GM18519 (cell line): ENCODE measurements around the gene ZBTB34.
A peak's percentile ranks its signal among the peaks of the same experiment; 100 is the strongest.

ENCODE experiments used
- ATAC-seq: cut with Tn5 transposase; IDR thresholded peaks from one replicate; pipeline ENCODE4 v1.9.1; 2021; ENCODE audit warnings: mild to moderate bottlenecking, moderate library complexity; ENCODE audit not compliant: unreplicated experiment, low FRiP score

Gene ZBTB34

GRCh38 chr9:126914458-126915280 lies 54.2 kb downstream of the ZBTB34 start, which contains the start of gene RALGPS1:
Gene RALGPS1 (plus strand): TSS chr9:126914782. CDS start chr9:126962290, 47,508 bp downstream.
- peak; percentile 80 for ATAC-seq

- ATAC-seq, result no peak
These were observed 54.9 kb downstream of the ZBTB34 start for GRCh38 chr9:126915281-126915816.

DNA sequence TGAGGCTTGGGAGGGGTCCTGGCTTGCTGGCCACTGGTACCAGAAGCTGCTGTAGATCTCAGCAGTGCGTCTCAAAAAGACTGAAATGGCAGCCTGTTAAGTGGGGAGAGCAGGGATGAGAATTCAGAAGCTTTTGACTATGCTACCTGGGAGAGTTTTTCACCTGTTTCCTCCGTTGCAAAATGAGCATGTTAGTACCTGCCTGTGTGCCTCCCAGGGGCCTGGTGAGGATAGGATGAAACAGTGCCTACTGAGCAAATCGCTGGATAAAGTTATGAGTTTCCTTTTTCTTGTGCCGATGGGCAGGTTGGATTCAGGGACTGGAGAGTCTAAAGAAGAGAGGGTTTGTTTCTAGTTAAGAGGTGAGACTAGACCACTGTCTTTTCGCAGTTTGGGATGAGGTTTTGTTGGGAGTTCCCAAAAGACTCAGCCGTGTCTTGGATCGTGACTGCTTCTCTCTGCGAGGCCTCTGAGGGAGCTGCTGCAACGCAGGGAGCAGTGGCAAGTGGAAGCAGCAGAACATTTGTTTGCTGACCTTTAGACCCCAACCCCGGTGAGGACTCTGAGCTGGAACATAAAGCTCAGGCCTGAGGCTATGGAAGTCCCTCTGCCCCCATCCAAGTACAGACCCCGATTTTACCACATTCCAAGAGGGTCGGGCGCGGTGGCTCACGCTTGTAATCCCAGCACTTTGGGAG lies 55.6 kb downstream of the ZBTB34 start:
- no peak for ATAC-seq

DNA sequence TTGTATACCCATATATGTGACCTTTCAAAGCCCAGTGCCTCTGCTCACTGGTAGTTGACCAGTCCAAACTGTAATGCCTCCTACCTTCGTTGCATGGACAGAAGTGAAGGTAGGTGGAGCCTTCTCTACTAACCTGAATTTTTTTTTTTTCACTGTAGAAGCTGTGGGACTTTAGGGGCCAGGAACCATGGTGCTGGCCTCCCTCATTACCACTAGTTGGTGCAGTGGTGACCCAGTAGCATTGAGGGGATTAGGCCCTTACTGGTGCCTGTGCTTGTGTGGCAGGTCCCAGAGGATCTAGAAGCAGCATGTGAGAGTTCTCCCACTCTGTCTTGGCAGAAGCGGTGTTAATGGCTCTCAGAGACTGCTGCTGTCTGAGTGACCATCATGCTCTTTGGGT lies 56.5 kb downstream of the ZBTB34 start:
- no peak for ATAC-seq

DNA sequence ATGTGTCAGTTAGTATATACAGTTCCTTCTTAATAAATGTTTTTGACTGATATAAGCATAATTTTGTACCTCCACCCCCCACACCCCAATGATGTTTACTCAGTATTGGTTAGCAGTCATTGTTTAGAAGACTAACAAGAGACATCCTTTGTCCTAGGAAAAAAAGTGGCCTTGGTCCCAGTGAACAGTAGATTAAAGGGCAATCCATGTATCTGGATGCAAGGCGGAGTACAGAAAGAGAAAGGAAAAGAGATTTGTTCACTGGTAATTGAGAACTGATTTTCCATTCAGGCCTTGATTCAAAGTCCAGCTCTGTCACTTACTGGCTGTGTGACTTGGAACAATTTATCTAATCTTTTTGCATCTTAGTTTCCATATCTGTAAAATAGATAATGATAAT lies 58.8 kb downstream of the ZBTB34 start:
- ATAC-seq, result no peak

DNA sequence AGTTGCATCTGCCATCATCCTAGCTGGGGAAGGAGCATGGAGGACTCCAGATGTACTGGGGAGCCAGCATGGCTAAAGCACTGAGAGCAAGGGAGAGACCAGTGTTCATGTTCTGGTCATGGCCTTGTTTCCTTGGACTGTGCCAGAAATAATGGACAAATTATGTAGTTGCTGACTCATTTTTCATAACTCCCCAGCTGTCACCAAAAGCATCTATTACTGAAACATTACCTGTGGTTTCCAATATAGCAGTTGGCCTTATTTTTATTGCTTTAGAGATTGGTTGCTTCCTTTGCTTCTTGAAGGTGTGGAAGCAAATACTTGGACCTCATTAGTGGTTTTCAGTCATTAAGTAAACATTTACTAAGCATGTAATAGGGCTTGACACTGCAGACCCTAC lies 65.4 kb downstream of the ZBTB34 start:
- ATAC-seq, result no peak

DNA sequence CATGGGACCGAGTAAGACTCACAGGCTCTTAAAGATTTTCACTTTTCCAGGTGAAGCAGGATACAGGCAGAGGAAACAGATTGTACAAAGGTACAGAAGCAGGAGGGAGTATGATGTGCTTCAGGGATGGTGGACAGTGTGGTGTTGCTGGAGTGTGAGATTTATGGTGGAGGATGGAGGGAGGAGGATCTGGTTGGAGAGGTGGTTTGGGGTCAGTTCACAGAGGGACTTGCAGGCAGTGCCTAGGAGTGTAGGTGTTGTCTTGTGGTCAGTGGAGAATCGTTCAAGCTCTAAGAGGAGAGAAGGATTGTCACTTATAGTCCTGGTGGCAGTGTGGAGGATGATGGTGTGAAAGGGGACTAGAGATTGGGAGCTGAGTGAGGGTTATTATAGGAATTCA lies 65.9 kb downstream of the ZBTB34 start:
- ATAC-seq, result no peak

GRCh38 chr9:126927419-126927818 lies 67.0 kb downstream of the ZBTB34 start:
- no peak for ATAC-seq

GRCh38 chr9:126932871-126933321 lies 72.5 kb downstream of the ZBTB34 start:
- ATAC-seq, result no peak

- no peak for ATAC-seq
These were observed 73.0 kb downstream of the ZBTB34 start for GRCh38 chr9:126933334-126933980.

DNA sequence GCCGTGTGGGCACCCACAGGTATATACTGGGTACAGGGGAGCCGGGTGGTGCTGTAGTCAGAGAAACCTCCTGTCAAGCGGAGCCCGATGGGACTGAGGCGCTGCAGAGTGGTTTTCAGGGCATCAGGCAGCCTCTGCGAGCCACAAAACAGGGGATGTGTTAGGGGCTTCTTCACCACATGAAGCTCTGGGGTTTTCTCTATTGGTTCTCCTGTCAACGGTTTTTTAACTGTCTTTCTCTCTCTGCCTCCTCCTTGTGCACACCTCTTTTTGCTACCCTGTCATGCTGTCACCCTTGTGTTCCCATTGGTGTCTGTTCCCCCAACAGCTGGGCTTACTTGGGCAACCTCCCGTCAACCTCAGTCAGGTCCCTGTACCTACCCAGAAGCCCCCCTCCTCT lies 74.0 kb downstream of the ZBTB34 start:
- no peak for ATAC-seq
